Measurements from ENCODE around the gene GHDC.
"Not testable (repeated sequence)": the region's sequence is repeated elsewhere in the genome, so short reads cannot be mapped to it uniquely, and the experiment has no call there.

The GHDC gene

GRCh38 chr17:42197564-42198156 is 3.4 kb upstream of the GHDC start:
- no peak for DNase-seq (ENCODE audit: low spot score in 2 of 2)
- Histone ChIP-seq H3K27me3 (ENCODE audit: low read depth) (no peaks in the 10 kb centered on the region), H3K36me3 (replicated peaks) (no peaks in the 10 kb centered on the region), H3K4me1 (peaks cover 5% of the 10 kb centered on the region), H3K4me3 (no peak overlapping the region), H3K9me3 (no peaks in the 10 kb centered on the region)
- in situ Hi-C loops (cut with MboI; ENCODE audit: low sequenced_read_pairs): no loop called here

DNA sequence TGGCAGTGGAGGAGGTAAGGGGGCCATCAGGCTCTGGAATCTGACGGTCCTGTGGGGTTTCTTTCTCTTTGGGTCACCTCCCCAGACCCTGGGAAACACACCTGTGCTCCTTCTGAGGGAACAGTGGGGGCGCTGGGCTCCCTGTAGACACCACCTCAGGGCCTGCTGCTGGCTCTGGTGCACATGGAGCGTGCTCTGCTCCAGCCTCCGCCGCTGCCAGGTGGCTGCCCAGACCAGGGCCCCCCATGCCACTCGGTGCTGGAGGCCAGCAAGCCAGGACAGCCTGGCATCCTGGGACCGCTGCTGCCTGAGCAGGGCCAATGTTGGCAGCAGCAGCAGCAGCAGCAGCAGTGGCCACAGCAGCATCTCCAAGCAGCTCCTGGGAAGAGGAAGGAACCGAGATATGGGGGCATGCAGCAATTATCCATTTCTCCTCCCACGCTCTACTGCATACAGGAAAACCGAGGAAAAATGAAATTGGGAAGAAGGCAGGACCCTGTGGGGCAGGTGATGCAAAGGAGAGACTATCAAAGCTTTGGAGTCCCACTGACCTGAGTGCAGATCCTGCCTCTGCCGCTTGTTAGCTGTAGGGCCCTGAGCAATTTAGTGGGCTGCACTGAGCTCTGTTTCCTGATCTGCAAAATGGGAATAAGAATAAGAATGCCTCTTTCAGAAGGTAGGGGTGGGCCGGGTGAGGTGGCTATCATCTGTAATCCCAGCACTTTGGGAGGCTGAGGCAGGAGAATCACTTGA is 902 bp downstream of the GHDC start:
- Histone ChIP-seq H3K9me3 (no peaks in the 10 kb centered on the region), H3K36me3 (replicated peaks) (no peaks in the 10 kb centered on the region), H3K4me1 (peaks cover 5% of the 10 kb centered on the region), H3K27me3 (ENCODE audit: low read depth) (no peaks in the 10 kb centered on the region), H3K4me3 (peak overlapping the region; percentile 53)
- DNase-seq (ENCODE audit: low spot score in 2 of 2): no peak
- in situ Hi-C loops (cut with MboI; ENCODE audit: low sequenced_read_pairs): no loop called here

- DNase-seq (ENCODE audit: low spot score in 2 of 2): no peak
- Histone ChIP-seq H3K27me3 (ENCODE audit: low read depth) (no peaks in the 10 kb centered on the region), H3K9me3 (no peaks in the 10 kb centered on the region), H3K4me1 (peaks cover 5% of the 10 kb centered on the region), H3K4me3 (no peak overlapping the region), H3K36me3 (replicated peaks) (no peaks in the 10 kb centered on the region)
- in situ Hi-C loops (cut with MboI; ENCODE audit: low sequenced_read_pairs): no loop called here
Observed at GRCh38 chr17:42192189-42193126, 1.8 kb downstream of the GHDC start.

- in situ Hi-C loops (cut with MboI; ENCODE audit: low sequenced_read_pairs): no loop called here
- no peaks in the 10 kb centered on the region for H3K36me3 ChIP-seq (replicated peaks)
- no peak overlapping the region for H3K4me3 ChIP-seq
- H3K9me3 ChIP-seq: no peaks in the 10 kb centered on the region
- no peaks in the 10 kb centered on the region for H3K27me3 ChIP-seq (ENCODE audit: low read depth)
- H3K4me1 ChIP-seq: peaks cover 5% of the 10 kb centered on the region
- no peak for DNase-seq (ENCODE audit: low spot score in 2 of 2)
Observed at GRCh38 chr17:42191275-42191608, 3.1 kb downstream of the GHDC start.

DNA sequence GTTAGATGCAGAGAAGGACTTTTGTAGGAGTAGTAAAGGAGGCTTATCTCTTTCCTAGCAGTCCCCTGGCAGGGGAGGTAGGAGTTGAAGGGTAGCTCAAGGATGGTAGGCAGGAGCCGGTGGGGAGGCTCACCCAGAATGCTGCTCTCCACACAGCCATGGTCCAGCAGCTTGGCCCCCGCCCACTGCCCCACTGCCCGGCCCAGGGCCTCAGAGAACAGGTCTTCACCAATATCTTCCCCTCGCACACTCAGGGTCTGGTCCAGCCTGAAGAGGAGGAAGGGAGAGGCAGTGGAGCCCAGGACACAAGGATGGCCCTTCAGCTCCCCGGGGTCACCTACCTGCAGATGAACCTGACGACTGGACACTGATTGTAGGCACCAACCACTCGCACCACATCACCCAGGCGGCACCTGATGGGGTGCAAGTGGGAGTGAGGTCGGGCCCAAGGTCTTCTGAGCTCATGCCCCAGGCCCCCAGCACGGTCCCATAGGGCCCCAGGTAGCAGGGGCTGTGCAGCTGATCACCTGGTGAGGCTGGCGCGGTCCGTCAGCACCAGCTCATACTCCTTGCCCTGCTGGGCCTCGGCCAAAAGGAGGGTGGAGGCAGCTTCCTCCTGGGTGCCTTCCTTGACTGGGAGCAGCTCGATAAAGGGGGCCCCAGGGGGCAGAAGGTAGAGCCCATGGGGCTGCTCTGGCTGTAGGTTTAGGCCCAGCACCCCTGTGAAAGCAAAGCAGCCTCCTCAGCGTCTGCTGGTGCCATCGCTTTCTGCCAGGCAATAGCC is 3.6 kb downstream of the GHDC start:
- in situ Hi-C loops (cut with MboI; ENCODE audit: low sequenced_read_pairs): no loop called here
- Histone ChIP-seq H3K27me3 (ENCODE audit: low read depth) (no peaks in the 10 kb centered on the region), H3K36me3 (replicated peaks) (no peaks in the 10 kb centered on the region), H3K4me1 (peaks cover 5% of the 10 kb centered on the region), H3K9me3 (no peaks in the 10 kb centered on the region), H3K4me3 (no peak overlapping the region)
- DNase-seq (ENCODE audit: low spot score in 2 of 2): no peak

GRCh38 chr17:42189651-42189965 is 4.7 kb downstream of the GHDC start:
- in situ Hi-C loops (cut with MboI; ENCODE audit: low sequenced_read_pairs): no loop called here
- Histone ChIP-seq H3K36me3 (replicated peaks) (no peaks in the 10 kb centered on the region), H3K4me3 (no peak overlapping the region), H3K9me3 (no peaks in the 10 kb centered on the region), H3K27me3 (ENCODE audit: low read depth) (no peaks in the 10 kb centered on the region), H3K4me1 (peaks cover 5% of the 10 kb centered on the region)
- no peak for DNase-seq (ENCODE audit: low spot score in 2 of 2)

DNA sequence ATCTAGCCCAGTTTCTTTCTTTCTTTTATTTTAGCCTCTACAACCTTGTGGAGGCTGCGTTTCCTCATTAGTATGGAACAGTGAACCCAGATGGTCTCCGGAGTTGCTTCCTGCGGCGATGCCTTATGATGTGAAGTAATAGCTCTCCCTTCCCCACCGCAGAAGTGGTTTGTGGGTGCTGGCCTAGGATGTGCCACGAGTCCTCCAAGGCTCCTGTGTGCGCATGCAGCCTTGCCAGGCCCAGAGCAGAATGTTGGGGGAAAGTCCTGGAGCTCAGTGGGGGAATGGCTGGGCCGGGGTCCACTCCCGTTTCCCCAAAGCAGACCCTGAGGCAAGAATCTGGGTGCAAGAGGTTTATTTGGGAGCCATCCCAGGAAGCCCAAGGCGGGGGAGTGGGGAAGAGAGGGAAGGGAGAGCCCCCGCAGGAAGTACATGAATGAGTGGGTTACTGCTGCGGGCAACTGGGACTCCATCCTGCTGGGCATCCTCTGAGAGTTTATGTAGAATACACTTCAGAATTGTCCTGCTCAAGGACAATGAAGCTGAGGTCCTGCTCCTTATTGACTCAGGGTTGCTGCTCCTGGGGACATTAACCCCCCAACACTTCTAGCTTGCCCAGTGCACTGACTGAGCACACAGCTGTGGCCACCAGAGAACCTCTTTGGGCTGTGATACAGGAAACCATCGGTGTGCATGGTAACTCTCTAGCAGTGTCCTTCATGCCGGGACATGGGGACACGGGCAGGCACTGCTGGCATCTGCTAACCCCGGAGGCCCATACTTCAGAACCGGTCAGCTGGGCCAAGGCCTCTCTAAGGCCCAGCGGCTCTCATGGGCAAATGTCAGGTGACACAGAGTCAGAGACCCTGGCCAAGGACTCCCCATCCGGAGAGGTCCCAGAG is 5.3 kb downstream of the GHDC start:
- H3K27me3 ChIP-seq (ENCODE audit: low read depth): no peaks in the 10 kb centered on the region
- in situ Hi-C loops (cut with MboI; ENCODE audit: low sequenced_read_pairs): no loop called here
- no peaks in the 10 kb centered on the region for H3K9me3 ChIP-seq
- no peak overlapping the region for H3K4me3 ChIP-seq
- DNase-seq (ENCODE audit: low spot score in 2 of 2): no peak
- no peaks in the 10 kb centered on the region for H3K36me3 ChIP-seq (replicated peaks)
- peaks cover 10% of the 10 kb centered on the region for H3K4me1 ChIP-seq

DNA sequence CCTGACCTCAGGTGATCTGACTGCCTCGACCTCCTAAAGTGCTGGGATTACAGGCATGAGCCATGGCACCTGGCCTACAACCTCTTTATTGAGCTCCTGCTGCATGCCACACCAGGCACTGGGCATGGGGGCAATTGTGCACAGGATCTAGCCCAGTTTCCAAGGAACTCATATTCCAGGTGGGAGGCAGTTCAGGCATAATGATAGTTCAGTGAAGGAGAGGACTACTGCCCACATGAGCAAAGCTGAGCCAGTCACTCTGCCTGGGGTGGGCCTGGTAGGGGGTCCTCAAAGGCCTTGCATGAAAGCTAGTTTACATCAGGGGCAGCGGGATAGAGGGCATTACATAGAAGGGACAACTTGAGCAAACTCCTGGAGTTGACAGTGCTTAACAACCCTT is 6.5 kb downstream of the GHDC start:
- no peak overlapping the region for H3K4me3 ChIP-seq
- H3K9me3 ChIP-seq: no peaks in the 10 kb centered on the region
- in situ Hi-C loops (cut with MboI; ENCODE audit: low sequenced_read_pairs): no loop called here
- no peaks in the 10 kb centered on the region for H3K27me3 ChIP-seq (ENCODE audit: low read depth)
- H3K36me3 ChIP-seq (replicated peaks): no peaks in the 10 kb centered on the region
- H3K4me1 ChIP-seq: peaks cover 10% of the 10 kb centered on the region
- no peak for DNase-seq (ENCODE audit: low spot score in 2 of 2)

- DNase-seq (ENCODE audit: low spot score in 2 of 2); in situ Hi-C loops (cut with MboI; ENCODE audit: low sequenced_read_pairs); H3K27me3 ChIP-seq (ENCODE audit: low read depth); H3K9me3 ChIP-seq; H3K36me3 ChIP-seq (replicated peaks); H3K4me3 ChIP-seq: not testable (repeated sequence)
- H3K4me1 ChIP-seq: peaks cover 13% of the 10 kb centered on the region
Observed at GRCh38 chr17:42186191-42186590, 8.1 kb downstream of the GHDC start.

DNA sequence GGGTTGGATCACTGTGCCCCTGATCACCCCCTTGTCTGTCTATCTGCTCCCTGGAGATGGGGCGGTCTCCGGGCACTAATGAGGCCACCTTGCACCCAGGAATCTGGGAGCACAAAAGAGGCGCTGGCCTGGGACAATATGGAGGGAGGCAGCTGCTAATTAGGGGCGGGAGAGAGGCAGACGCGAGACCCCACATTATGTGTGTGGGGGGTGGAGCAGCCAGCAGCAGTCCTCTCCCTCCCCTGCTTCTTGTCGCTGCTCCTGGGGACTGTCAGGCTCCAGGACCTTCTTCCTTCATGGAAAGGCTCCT is 8.7 kb downstream of the GHDC start:
- no peak for DNase-seq (ENCODE audit: low spot score in 2 of 2)
- H3K4me1 ChIP-seq: peaks cover 16% of the 10 kb centered on the region
- peaks cover 10% of the 10 kb centered on the region for H3K27me3 ChIP-seq (ENCODE audit: low read depth)
- no peaks in the 10 kb centered on the region for H3K9me3 ChIP-seq
- no peak overlapping the region for H3K4me3 ChIP-seq
- in situ Hi-C loops (cut with MboI; ENCODE audit: low sequenced_read_pairs): no loop called here
- H3K36me3 ChIP-seq (replicated peaks): no peaks in the 10 kb centered on the region

DNA sequence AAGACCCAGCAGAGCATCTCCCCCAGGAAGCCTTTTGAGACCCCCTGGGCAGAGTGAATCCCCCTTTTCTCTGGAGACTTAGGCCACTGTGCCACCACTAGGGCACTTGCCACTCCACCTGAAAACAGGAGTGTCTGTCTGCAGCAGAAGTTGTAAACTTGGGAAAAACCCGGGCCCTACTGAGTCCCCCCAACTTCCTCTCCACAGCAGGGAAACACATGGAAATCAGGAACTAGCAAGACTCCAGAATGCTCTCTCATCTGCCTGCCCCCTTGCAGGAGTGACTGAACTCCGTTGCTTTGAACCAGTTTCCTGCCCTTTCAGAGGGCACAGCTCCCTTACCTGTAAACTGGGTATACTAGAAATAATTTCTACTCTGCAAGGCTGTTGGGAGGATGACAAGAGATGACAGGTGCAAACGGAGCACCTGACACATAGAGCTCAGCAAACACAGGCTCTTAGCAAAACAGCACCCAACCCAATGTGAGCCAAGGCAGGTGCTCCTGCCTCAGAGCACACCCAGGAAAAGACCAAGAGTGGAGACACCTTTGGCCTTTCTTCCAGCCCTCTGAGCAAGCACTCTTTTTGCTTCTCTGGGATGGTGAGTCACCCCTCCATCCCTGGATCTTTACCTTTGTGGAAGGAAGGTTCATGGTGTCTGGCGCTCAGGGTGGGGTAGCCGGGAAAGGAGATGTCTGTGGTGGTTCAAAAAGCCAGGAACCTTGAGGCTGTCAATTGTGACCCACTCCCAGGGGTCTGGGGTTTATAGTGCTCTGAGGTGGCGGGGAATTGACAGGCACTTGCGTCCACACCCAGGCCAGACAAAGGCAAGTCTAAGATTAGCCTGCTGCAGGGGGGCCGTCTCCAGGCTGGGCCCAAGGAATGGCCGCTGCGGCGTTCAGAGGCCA is 9.3 kb downstream of the GHDC start, which contains the start of gene HCRT:
HCRT (minus strand) TSS at position 740 of the 908 bp plus-strand sequence; CDS start at position 653, 87 bp downstream.
- H3K9me3 ChIP-seq: no peaks in the 10 kb centered on the region
- H3K36me3 ChIP-seq (replicated peaks): no peaks in the 10 kb centered on the region
- no peak for DNase-seq (ENCODE audit: low spot score in 2 of 2)
- in situ Hi-C loops (cut with MboI; ENCODE audit: low sequenced_read_pairs): no loop called here
- peaks cover 16% of the 10 kb centered on the region for H3K4me1 ChIP-seq
- H3K27me3 ChIP-seq (ENCODE audit: low read depth): peaks cover 13% of the 10 kb centered on the region
- peak within 1 kb of the TSS; percentile 36; the same call in 1 of the 2 replicates for H3K4me3 ChIP-seq

Data from HAP-1 (cell line).